Stimulated activated CD4-positive, alpha-beta T cell treated with anti-CD3 and anti-CD28 coated beads, Interleukin-2, amount 100 ng/mL, for 48 hours (primary cell): ENCODE data around the gene APOL3.
"Not testable (repeated sequence)": the region's sequence is repeated elsewhere in the genome, so short reads cannot be mapped to it uniquely, and the experiment has no call there.

Experiments
- DNase-seq, 2 donors: peaks; one replicate each; pipeline ENCODE4 v3.0.0-alpha.2; 2020

Gene APOL3

DNA sequence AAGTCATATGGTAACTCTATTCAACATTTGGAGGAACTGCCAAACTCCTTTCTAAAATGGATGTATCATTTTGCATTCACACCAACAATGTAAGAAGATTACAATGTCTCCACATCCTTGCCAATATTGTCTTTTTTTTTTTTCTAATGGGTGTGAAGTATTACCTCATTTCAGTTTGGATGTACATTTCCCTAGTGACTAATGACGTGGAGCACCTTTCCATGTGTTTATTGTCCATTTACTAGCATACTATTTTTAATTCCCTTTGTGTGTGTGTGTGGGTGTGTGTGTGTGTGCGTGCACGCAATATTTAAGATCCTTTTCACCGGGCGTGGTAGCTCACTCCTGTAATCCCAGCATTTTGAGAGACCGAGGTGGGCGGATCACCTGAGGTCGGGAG, 62.7 kb downstream of the APOL3 start:
- no peak for DNase-seq

DNA sequence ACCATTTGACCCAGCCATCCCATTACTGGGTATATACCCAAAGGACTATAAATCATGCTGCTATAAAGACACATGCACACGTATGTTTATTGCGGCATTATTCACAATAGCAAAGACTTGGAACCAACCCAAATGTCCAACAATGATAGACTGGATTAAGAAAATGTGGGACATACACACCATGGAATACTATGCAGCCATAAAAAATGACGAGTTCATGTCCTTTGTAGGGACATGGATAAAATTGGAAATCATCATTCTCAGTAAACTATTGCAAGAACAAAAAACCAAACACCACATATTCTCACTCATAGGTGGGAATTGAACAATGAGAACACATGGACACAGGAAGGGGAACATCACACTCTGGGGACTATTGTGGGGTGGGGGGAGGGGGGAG, 69.8 kb downstream of the APOL3 start:
- DNase-seq: not testable (repeated sequence)
